ENCODE results near the gene DNAJA4. TPM values are rescaled to one million over a fixed set of nuclear protein-coding genes. Genes with fewer than 3 reads are reported as not detected.

The DNAJA4 gene
- total and polyA plus RNA-seq, 2 experiments from 2014 or later, result 5.0 to 12.5 TPM

DNA sequence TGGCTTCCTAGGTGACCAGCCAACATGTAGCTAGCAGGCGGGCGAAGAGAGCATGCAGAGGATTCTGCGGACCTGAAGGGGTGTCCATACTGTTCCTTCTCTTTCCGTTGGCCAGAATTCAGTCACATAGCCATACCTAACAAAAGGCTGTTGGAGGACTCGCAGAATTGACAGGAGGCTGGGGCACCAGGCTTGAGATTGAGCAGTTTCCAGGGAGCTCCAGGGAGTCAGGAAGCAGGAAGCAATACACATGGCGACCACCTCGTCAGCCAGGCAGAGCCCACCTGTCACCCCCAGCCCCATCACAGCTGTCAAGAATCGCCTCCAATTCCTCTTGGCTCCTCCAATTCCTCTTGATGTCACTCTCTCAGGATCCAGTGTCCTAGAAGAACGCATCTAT, 13.2 kb upstream of the DNAJA4 start:
- Histone ChIP-seq H3K27ac (ENCODE audit: low read depth) (no peak overlapping the region), H3F3A (replicated peaks; ENCODE audit: low read depth) (no peaks in the 10 kb centered on the region), H4K20me1 (replicated peaks; ENCODE audit: insufficient read depth) (no peaks in the 10 kb centered on the region), H3K4me2 (no peak overlapping the region), H3K9me2 (ENCODE audit: insufficient read depth) (no peaks in the 10 kb centered on the region), H3K4me1 (ENCODE audit: insufficient read depth) (no peaks in the 10 kb centered on the region), H3K79me2 (replicated peaks; ENCODE audit: insufficient read depth) (no peaks in the 10 kb centered on the region), H3K27me3 (ENCODE audit: insufficient read depth) (no peaks in the 10 kb centered on the region), H3K4me3 (no peak overlapping the region), H3K36me3 (ENCODE audit: insufficient read depth) (no peaks in the 10 kb centered on the region), H2AFZ (no peak overlapping the region)
- Mint-ChIP-seq H3K4me1 (no peaks in the 10 kb centered on the region), H3K9me3 (peaks cover 6% of the 10 kb centered on the region; the same call in 1 of the 3 replicates), H3K27me3 (ENCODE audit: insufficient read depth, low read depth, poor library complexity) (peaks cover 4% of the 10 kb centered on the region), H3K36me3 (ENCODE audit: low read depth) (no peaks in the 10 kb centered on the region), H3K4me3 (no peak overlapping the region), H3K27ac (no peak overlapping the region)
- ATAC-seq, result no peak
- TF ChIP-seq EZH2phosphoT487 (IDR thresholded peaks at IDR 0.05; ENCODE audit: unreplicated experiment) (no peak), ZNF114 (CRISPR knock-in tag; IDR thresholded peaks at IDR 0.05) (no peak), POLR2AphosphoS5 (IDR thresholded peaks at IDR 0.05; ENCODE audit: low read depth) (no peak), CREB1 (CRISPR knock-in tag; IDR thresholded peaks at IDR 0.05; ENCODE audit: low read depth) (no peak), ZNF331 (CRISPR knock-in tag; IDR thresholded peaks at IDR 0.05; ENCODE audit: low read depth) (no peak), JUNB (IDR thresholded peaks at IDR 0.05; ENCODE audit: unreplicated experiment) (no peak), EZH2 (IDR thresholded peaks at IDR 0.05; ENCODE audit: low read depth, unreplicated experiment) (no peak), NANOG (IDR thresholded peaks at IDR 0.05; ENCODE audit: borderline replicate concordance) (no peak), STAT1 (IDR thresholded peaks at IDR 0.05; ENCODE audit: unreplicated experiment) (no peak)
- TF ChIP-seq, protein P1, sequence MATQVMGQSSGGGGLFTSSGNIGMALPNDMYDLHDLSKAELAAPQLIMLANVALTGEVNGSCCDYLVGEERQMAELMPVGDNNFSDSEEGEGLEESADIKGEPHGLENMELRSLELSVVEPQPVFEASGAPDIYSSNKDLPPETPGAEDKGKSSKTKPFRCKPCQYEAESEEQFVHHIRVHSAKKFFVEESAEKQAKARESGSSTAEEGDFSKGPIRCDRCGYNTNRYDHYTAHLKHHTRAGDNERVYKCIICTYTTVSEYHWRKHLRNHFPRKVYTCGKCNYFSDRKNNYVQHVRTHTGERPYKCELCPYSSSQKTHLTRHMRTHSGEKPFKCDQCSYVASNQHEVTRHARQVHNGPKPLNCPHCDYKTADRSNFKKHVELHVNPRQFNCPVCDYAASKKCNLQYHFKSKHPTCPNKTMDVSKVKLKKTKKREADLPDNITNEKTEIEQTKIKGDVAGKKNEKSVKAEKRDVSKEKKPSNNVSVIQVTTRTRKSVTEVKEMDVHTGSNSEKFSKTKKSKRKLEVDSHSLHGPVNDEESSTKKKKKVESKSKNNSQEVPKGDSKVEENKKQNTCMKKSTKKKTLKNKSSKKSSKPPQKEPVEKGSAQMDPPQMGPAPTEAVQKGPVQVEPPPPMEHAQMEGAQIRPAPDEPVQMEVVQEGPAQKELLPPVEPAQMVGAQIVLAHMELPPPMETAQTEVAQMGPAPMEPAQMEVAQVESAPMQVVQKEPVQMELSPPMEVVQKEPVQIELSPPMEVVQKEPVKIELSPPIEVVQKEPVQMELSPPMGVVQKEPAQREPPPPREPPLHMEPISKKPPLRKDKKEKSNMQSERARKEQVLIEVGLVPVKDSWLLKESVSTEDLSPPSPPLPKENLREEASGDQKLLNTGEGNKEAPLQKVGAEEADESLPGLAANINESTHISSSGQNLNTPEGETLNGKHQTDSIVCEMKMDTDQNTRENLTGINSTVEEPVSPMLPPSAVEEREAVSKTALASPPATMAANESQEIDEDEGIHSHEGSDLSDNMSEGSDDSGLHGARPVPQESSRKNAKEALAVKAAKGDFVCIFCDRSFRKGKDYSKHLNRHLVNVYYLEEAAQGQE (IDR thresholded peaks at IDR 0.05; ENCODE audit: unreplicated experiment), result no peak
- TF ChIP-seq, protein P2, sequence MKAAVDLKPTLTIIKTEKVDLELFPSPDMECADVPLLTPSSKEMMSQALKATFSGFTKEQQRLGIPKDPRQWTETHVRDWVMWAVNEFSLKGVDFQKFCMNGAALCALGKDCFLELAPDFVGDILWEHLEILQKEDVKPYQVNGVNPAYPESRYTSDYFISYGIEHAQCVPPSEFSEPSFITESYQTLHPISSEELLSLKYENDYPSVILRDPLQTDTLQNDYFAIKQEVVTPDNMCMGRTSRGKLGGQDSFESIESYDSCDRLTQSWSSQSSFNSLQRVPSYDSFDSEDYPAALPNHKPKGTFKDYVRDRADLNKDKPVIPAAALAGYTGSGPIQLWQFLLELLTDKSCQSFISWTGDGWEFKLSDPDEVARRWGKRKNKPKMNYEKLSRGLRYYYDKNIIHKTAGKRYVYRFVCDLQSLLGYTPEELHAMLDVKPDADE (IDR thresholded peaks at IDR 0.05), result no peak
- TF ChIP-seq, protein P3, sequence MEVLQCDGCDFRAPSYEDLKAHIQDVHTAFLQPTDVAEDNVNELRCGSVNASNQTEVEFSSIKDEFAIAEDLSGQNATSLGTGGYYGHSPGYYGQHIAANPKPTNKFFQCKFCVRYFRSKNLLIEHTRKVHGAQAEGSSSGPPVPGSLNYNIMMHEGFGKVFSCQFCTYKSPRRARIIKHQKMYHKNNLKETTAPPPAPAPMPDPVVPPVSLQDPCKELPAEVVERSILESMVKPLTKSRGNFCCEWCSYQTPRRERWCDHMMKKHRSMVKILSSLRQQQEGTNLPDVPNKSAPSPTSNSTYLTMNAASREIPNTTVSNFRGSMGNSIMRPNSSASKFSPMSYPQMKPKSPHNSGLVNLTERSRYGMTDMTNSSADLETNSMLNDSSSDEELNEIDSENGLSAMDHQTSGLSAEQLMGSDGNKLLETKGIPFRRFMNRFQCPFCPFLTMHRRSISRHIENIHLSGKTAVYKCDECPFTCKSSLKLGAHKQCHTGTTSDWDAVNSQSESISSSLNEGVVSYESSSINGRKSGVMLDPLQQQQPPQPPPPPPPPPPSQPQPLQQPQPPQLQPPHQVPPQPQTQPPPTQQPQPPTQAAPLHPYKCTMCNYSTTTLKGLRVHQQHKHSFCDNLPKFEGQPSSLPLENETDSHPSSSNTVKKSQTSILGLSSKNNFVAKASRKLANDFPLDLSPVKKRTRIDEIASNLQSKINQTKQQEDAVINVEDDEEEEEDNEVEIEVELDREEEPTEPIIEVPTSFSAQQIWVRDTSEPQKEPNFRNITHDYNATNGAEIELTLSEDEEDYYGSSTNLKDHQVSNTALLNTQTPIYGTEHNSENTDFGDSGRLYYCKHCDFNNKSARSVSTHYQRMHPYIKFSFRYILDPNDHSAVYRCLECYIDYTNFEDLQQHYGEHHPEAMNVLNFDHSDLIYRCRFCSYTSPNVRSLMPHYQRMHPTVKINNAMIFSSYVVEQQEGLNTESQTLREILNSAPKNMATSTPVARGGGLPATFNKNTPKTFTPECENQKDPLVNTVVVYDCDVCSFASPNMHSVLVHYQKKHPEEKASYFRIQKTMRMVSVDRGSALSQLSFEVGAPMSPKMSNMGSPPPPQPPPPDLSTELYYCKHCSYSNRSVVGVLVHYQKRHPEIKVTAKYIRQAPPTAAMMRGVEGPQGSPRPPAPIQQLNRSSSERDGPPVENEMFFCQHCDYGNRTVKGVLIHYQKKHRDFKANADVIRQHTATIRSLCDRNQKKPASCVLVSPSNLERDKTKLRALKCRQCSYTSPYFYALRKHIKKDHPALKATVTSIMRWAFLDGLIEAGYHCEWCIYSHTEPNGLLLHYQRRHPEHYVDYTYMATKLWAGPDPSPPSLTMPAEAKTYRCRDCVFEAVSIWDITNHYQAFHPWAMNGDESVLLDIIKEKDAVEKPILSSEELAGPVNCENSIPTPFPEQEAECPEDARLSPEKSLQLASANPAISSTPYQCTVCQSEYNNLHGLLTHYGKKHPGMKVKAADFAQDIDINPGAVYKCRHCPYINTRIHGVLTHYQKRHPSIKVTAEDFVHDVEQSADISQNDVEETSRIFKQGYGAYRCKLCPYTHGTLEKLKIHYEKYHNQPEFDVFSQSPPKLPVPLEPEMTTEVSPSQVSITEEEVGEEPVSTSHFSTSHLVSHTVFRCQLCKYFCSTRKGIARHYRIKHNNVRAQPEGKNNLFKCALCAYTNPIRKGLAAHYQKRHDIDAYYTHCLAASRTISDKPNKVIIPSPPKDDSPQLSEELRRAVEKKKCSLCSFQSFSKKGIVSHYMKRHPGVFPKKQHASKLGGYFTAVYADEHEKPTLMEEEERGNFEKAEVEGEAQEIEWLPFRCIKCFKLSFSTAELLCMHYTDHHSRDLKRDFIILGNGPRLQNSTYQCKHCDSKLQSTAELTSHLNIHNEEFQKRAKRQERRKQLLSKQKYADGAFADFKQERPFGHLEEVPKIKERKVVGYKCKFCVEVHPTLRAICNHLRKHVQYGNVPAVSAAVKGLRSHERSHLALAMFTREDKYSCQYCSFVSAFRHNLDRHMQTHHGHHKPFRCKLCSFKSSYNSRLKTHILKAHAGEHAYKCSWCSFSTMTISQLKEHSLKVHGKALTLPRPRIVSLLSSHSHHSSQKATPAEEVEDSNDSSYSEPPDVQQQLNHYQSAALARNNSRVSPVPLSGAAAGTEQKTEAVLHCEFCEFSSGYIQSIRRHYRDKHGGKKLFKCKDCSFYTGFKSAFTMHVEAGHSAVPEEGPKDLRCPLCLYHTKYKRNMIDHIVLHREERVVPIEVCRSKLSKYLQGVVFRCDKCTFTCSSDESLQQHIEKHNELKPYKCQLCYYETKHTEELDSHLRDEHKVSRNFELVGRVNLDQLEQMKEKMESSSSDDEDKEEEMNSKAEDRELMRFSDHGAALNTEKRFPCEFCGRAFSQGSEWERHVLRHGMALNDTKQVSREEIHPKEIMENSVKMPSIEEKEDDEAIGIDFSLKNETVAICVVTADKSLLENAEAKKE (CRISPR knock-in tag; IDR thresholded peaks at IDR 0.05), result no peak
- TF ChIP-seq, protein P4, sequence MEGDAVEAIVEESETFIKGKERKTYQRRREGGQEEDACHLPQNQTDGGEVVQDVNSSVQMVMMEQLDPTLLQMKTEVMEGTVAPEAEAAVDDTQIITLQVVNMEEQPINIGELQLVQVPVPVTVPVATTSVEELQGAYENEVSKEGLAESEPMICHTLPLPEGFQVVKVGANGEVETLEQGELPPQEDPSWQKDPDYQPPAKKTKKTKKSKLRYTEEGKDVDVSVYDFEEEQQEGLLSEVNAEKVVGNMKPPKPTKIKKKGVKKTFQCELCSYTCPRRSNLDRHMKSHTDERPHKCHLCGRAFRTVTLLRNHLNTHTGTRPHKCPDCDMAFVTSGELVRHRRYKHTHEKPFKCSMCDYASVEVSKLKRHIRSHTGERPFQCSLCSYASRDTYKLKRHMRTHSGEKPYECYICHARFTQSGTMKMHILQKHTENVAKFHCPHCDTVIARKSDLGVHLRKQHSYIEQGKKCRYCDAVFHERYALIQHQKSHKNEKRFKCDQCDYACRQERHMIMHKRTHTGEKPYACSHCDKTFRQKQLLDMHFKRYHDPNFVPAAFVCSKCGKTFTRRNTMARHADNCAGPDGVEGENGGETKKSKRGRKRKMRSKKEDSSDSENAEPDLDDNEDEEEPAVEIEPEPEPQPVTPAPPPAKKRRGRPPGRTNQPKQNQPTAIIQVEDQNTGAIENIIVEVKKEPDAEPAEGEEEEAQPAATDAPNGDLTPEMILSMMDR (conservative IDR thresholded peaks at IDR 0.05; ENCODE audit: low read depth in 2 of 2), result no peak
- DNase-seq (ENCODE audit: low spot score), result no peak
